Thoracic aorta (tissue), 2 donors: ENCODE results near the gene EDC4. TPM values are rescaled to one million over a fixed set of nuclear protein-coding genes. Genes with fewer than 3 reads are reported as not detected.
A peak's percentile ranks its signal among the peaks of the same experiment; 100 is the strongest.
"Not testable (repeated sequence)": the region's sequence is repeated elsewhere in the genome, so short reads cannot be mapped to it uniquely, and the experiment has no call there.

Source experiments
- ATAC-seq: fragments of 150-250 bp; one replicate; pipeline ENCODE4 v1.8.0; 2017; ENCODE audit warnings: low read depth; ENCODE audit not compliant: insufficient number of reproducible peaks, low FRiP score
- DNase-seq: peaks from one replicate; pipeline ENCODE4 v3.0.0-alpha.2; 2020; ENCODE audit warnings: low spot score
- H3K27ac ChIP-seq, 2 donors: fragments of 200-600 bp; sonication (generic); 1 replicate in 1 of 2; 2 replicates in 1 of 2; pipeline ENCODE4 v1.5.1; 2016; ENCODE audit warnings: mild to moderate bottlenecking in 2 of 2, moderate library complexity in 2 of 2
- H3K27me3 ChIP-seq: fragments of 200-600 bp; sonication (generic); replicated peaks from 2 replicates; pipeline ENCODE4 v1.6.0; 2016; ENCODE audit warnings: mild to moderate bottlenecking; ENCODE audit not compliant: insufficient read depth
- H3K36me3 ChIP-seq: fragments of 200-600 bp; sonication (generic); one replicate; pipeline ENCODE4 v1.5.1; 2016
- H3K4me1 ChIP-seq, 2 donors: fragments of 200-600 bp; sonication (generic); 1 replicate in 1 of 2; 2 replicates in 1 of 2; pipeline versions ENCODE4 v1.5.1 to v1.6.0; 2016; ENCODE audit warnings: low read depth in 2 of 2, mild to moderate bottlenecking in 1 of 2; ENCODE audit not compliant: control insufficient read depth in 1 of 2
- H3K4me3 ChIP-seq: fragments of 200-600 bp; sonication (generic); 2 replicates; pipeline ENCODE4 v1.5.1; 2016; ENCODE audit warnings: mild to moderate bottlenecking
- H3K9me3 ChIP-seq: fragments of 200-600 bp; sonication (generic); 2 replicates; pipeline ENCODE4 v1.5.1; 2016
- CTCF ChIP-seq: fragments of 200-600 bp; sonication (generic); IDR thresholded peaks from one replicate; pipeline ENCODE4 v1.5.1; 2019; ENCODE audit warnings: antibody characterized with exemption
- total RNA-seq, 2 donors: library from RNA; depleted of rRNA; stranded (reverse); fragments of >200 nt; gene quantifications; one replicate each; pipeline versions ENCODE4 v1.1.0 to v1.2.3, GENCODE V29; 2016

Gene EDC4
- total RNA-seq, 2 donors from 2014 or later = 57.4 to 61.0 TPM

GRCh38 chr16:67909056-67909742 is 36.3 kb downstream of the EDC4 start:
- Histone ChIP-seq H3K27me3 (no peaks in the 10 kb centered on the region), H3K27ac (no peak overlapping the region), H3K4me1 (no peaks in the 10 kb centered on the region), H3K4me3 (no peak overlapping the region), H3K9me3 (no peaks in the 10 kb centered on the region), H3K36me3 (peaks cover 24% of the 10 kb centered on the region)
- DNase-seq (no peak), ATAC-seq (no peak)
- TF ChIP-seq CTCF = no peak

- Histone ChIP-seq H3K9me3 (no peaks in the 10 kb centered on the region), H3K27ac (no peak overlapping the region), H3K27me3 (no peaks in the 10 kb centered on the region), H3K4me3 (no peak overlapping the region), H3K4me1 (peaks cover 0 to 5% of the 10 kb centered on the region in 2 donors), H3K36me3 (peaks cover 24% of the 10 kb centered on the region)
- no peak for ATAC-seq
- DNase-seq = no peak
- no peak for TF ChIP-seq CTCF
These were observed 37.3 kb downstream of the EDC4 start for GRCh38 chr16:67910158-67910557.

GRCh38 chr16:67914758-67915495 is 42.1 kb downstream of the EDC4 start:
- no peak for TF ChIP-seq CTCF
- no peaks in the 10 kb centered on the region for H3K27me3 ChIP-seq
- no peak for ATAC-seq
- H3K27ac ChIP-seq = no peak overlapping the region
- peaks cover 18 to 38% of the 10 kb centered on the region in 2 donors for H3K4me1 ChIP-seq
- DNase-seq = no peak
- H3K9me3 ChIP-seq = no peaks in the 10 kb centered on the region
- no peak overlapping the region for H3K4me3 ChIP-seq
- peaks cover 9% of the 10 kb centered on the region for H3K36me3 ChIP-seq

GRCh38 chr16:67915496-67915769 is 42.6 kb downstream of the EDC4 start:
- not testable (repeated sequence) for H3K27me3 ChIP-seq, H3K4me3 ChIP-seq, H3K9me3 ChIP-seq, ATAC-seq, H3K27ac ChIP-seq, H3K36me3 ChIP-seq, DNase-seq
- H3K4me1 ChIP-seq = peaks cover 18 to 38% of the 10 kb centered on the region in 2 donors

GRCh38 chr16:67915831-67916723 is 43.2 kb downstream of the EDC4 start:
- no peak for TF ChIP-seq CTCF
- Histone ChIP-seq H3K27me3 (no peaks in the 10 kb centered on the region), H3K27ac (peak overlapping the region; percentile 13 to 35), H3K4me3 (no peak overlapping the region), H3K36me3 (no peaks in the 10 kb centered on the region), H3K9me3 (no peaks in the 10 kb centered on the region), H3K4me1 (peaks cover 18 to 38% of the 10 kb centered on the region in 2 donors)
- no peak for DNase-seq
- ATAC-seq = no peak
